Natural killer cell (primary cell): ENCODE data around the gene ARMC9. TPM values are rescaled to one million over a fixed set of nuclear protein-coding genes. Genes with fewer than 3 reads are reported as not detected.

Experiments used
- ATAC-seq, 3 donors: fragments of 150-1000 bp in 2 of 3; fragments of 200-7000 bp in 1 of 3; cut with Tn5 transposase; 1 replicate in 1 of 3; 2 replicates in 2 of 3; pipeline ENCODE4 v1.10.0; 2021; ENCODE audit warnings: mild to moderate bottlenecking in 2 of 3, moderate library complexity in 2 of 3
- DNase-seq, 2 donors: peaks; one replicate each; pipeline versions ENCODE4 v3.0.0 to v3.0.0-alpha.2; 2013 to 2021; ENCODE audit warnings: mixed read lengths in 1 of 2
- H3K27ac ChIP-seq: one replicate; pipeline ENCODE4 v1.5.1; 2013; ENCODE audit warnings: mild to moderate bottlenecking, low read length
- H3K27me3 ChIP-seq: one replicate; pipeline ENCODE4 v1.6.1; 2013; ENCODE audit warnings: low read length; ENCODE audit not compliant: control insufficient read depth, insufficient read depth
- H3K36me3 ChIP-seq: one replicate; pipeline ENCODE4 v1.6.1; 2013; ENCODE audit warnings: low read length; ENCODE audit not compliant: control insufficient read depth, insufficient read depth
- H3K4me1 ChIP-seq: one replicate; pipeline ENCODE4 v1.6.1; 2013; ENCODE audit warnings: low read length; ENCODE audit not compliant: control insufficient read depth, insufficient read depth
- H3K4me3 ChIP-seq: one replicate; pipeline ENCODE4 v1.5.1; 2013; ENCODE audit warnings: low read length
- H3K9me3 ChIP-seq: one replicate; pipeline ENCODE4 v1.6.1; 2013; ENCODE audit warnings: low read length; ENCODE audit not compliant: control insufficient read depth, insufficient read depth
- H3K27ac Mint-ChIP-seq, 2 donors: one replicate each; pipeline ENCODE4 v1.8.0; 2022; ENCODE audit warnings: mild to moderate bottlenecking in 2 of 2, mixed read lengths in 2 of 2, moderate library complexity in 1 of 2
- H3K27me3 Mint-ChIP-seq, 2 donors: one replicate each; pipeline ENCODE4 v1.8.0; 2022; ENCODE audit warnings: low read depth in 2 of 2, mixed read lengths in 2 of 2
- H3K36me3 Mint-ChIP-seq: one replicate; pipeline ENCODE4 v1.8.0; 2022; ENCODE audit warnings: mixed read lengths
- H3K4me1 Mint-ChIP-seq, 2 donors: one replicate each; pipeline ENCODE4 v1.8.0; 2022; ENCODE audit warnings: mixed read lengths in 2 of 2
- H3K4me3 Mint-ChIP-seq: one replicate; pipeline ENCODE4 v1.8.0; 2022; ENCODE audit warnings: mild to moderate bottlenecking, moderate library complexity, mixed read lengths
- H3K9me3 Mint-ChIP-seq, 2 donors: one replicate each; pipeline ENCODE4 v1.8.0; 2022; ENCODE audit warnings: mixed read lengths in 2 of 2
- WGBS: methylation state at CpG from one replicate; pipeline ENCODE4 v1.1.7; 2013; ENCODE audit warnings: missing lambda C conversion rate; ENCODE audit not compliant: insufficient coverage; 5-methylcytosine and 5-hydroxymethylcytosine counted together
- intact Hi-C: fragments of 100-400 bp; cut with micrococcal nuclease; formaldehyde crosslinking; loops from one replicate; pipeline ENCODE4 v1.14.2; 2022
- total RNA-seq, 4 donors: library from RNA; stranded (reverse); fragments of 120-200 nt in 1 of 4; gene quantifications; one replicate each; pipeline versions ENCODE4 v1.2.3 to v1.2.4, GENCODE V29; 2013 to 2022
- TF ChIP-seq, protein P1 (sequence below): fragments of 200-600 bp; IDR thresholded peaks from one replicate; pipeline ENCODE4 v1.8.0; 2022; ENCODE audit warnings: antibody characterized with exemption

The ARMC9 gene
- total RNA-seq, 3 donors from 2014 or later (not counting 1 experiment from before 2014, with no cell fraction given), result 1.2 to 2.3 (median 2.0) TPM

GRCh38 chr2:231308631-231309428, 110.4 kb downstream of the ARMC9 start:
- no peak overlapping the region for H3K27ac ChIP-seq
- ATAC-seq (no peak), DNase-seq (no peak)
- WGBS, result 89% methylated on average over 15 of the region's 16 CpGs
- intact Hi-C loops, result no loop called here
- no peaks in the 10 kb centered on the region for H3K36me3 ChIP-seq
- Mint-ChIP-seq H3K4me1 (no peaks in the 10 kb centered on the region), H3K9me3 (no peaks in the 10 kb centered on the region), H3K4me3 (no peak overlapping the region), H3K36me3 (no peaks in the 10 kb centered on the region), H3K27me3 (peaks cover 0 to 6% of the 10 kb centered on the region in 2 donors), H3K27ac (no peak overlapping the region)
- TF ChIP-seq, protein P1, sequence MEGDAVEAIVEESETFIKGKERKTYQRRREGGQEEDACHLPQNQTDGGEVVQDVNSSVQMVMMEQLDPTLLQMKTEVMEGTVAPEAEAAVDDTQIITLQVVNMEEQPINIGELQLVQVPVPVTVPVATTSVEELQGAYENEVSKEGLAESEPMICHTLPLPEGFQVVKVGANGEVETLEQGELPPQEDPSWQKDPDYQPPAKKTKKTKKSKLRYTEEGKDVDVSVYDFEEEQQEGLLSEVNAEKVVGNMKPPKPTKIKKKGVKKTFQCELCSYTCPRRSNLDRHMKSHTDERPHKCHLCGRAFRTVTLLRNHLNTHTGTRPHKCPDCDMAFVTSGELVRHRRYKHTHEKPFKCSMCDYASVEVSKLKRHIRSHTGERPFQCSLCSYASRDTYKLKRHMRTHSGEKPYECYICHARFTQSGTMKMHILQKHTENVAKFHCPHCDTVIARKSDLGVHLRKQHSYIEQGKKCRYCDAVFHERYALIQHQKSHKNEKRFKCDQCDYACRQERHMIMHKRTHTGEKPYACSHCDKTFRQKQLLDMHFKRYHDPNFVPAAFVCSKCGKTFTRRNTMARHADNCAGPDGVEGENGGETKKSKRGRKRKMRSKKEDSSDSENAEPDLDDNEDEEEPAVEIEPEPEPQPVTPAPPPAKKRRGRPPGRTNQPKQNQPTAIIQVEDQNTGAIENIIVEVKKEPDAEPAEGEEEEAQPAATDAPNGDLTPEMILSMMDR, result no peak
- no peak overlapping the region for H3K4me3 ChIP-seq
- H3K4me1 ChIP-seq, result no peaks in the 10 kb centered on the region
- no peaks in the 10 kb centered on the region for H3K9me3 ChIP-seq
- no peaks in the 10 kb centered on the region for H3K27me3 ChIP-seq

- H3K4me3 ChIP-seq, result no peak overlapping the region
- no peaks in the 10 kb centered on the region for H3K4me1 ChIP-seq
- Mint-ChIP-seq H3K36me3 (no peaks in the 10 kb centered on the region), H3K9me3 (no peaks in the 10 kb centered on the region), H3K4me1 (no peaks in the 10 kb centered on the region), H3K27ac (no peak overlapping the region), H3K4me3 (no peak overlapping the region), H3K27me3 (peaks cover 0 to 6% of the 10 kb centered on the region in 2 donors)
- peaks cover 8% of the 10 kb centered on the region for H3K9me3 ChIP-seq
- DNase-seq (no peak), ATAC-seq (no peak)
- no peak overlapping the region for H3K27ac ChIP-seq
- H3K27me3 ChIP-seq, result no peaks in the 10 kb centered on the region
- WGBS, result 87% methylated on average over 5 of the region's 5 CpGs
- TF ChIP-seq, protein P1, result no peak
- intact Hi-C loops, result no loop called here
- H3K36me3 ChIP-seq, result no peaks in the 10 kb centered on the region
Measured at GRCh38 chr2:231312066-231312465, 113.6 kb downstream of the ARMC9 start.

- WGBS, result no CpG with 5 or more reads among the region's 3 CpGs
- Mint-ChIP-seq H3K4me1 (peaks cover 9% of the 10 kb centered on the region in 2 donors), H3K27me3 (no peaks in the 10 kb centered on the region), H3K9me3 (peaks cover 3 to 4% of the 10 kb centered on the region in 2 donors), H3K27ac (no peak overlapping the region), H3K4me3 (no peak overlapping the region), H3K36me3 (peaks cover 13% of the 10 kb centered on the region)
- intact Hi-C loops, result no loop called here
- ATAC-seq, result no peak
- Histone ChIP-seq H3K27me3 (no peaks in the 10 kb centered on the region), H3K4me3 (no peak overlapping the region), H3K27ac (no peak overlapping the region), H3K36me3 (no peaks in the 10 kb centered on the region), H3K4me1 (no peaks in the 10 kb centered on the region), H3K9me3 (peaks cover 8% of the 10 kb centered on the region)
- TF ChIP-seq, protein P1, result no peak
- no peak for DNase-seq
Measured at GRCh38 chr2:231315896-231316295, 117.5 kb downstream of the ARMC9 start.
